Liver (tissue), 9 donors: ENCODE measurements around the gene RALGPS1. TPM values are rescaled to one million over a fixed set of nuclear protein-coding genes. Genes with fewer than 3 reads are reported as not detected.

Experiments
- DNase-seq: peaks from one replicate; pipeline ENCODE4 v3.0.0-alpha.2; 2017; ENCODE audit warnings: low spot score
- H3K27ac ChIP-seq, 2 donors: one replicate each; pipeline ENCODE4 v1.7.0; 2013; ENCODE audit warnings: inconsistent platforms in 2 of 2, low read length in 2 of 2, control low read depth in 1 of 2, low read depth in 1 of 2, mild to moderate bottlenecking in 1 of 2
- H3K27me3 ChIP-seq, 4 donors: one replicate each; pipeline versions ENCODE4 v1.6.1 to v1.7.0; 2013; ENCODE audit warnings: low read length in 3 of 4, inconsistent platforms in 1 of 4, mild to moderate bottlenecking in 1 of 4, moderate library complexity in 1 of 4; ENCODE audit not compliant: control insufficient read depth in 4 of 4, insufficient read depth in 4 of 4
- H3K36me3 ChIP-seq, 4 donors: one replicate each; pipeline versions ENCODE4 v1.6.1 to v1.7.0; 2013; ENCODE audit warnings: low read length in 3 of 4, mild to moderate bottlenecking in 3 of 4, low read depth in 1 of 4, moderate library complexity in 1 of 4; ENCODE audit not compliant: control insufficient read depth in 4 of 4, insufficient read depth in 3 of 4
- H3K4me1 ChIP-seq, 4 donors: one replicate each; pipeline versions ENCODE4 v1.6.1 to v1.7.0; 2013; ENCODE audit warnings: low read length in 3 of 4, mild to moderate bottlenecking in 3 of 4, moderate library complexity in 1 of 4; ENCODE audit not compliant: control insufficient read depth in 4 of 4, insufficient read depth in 4 of 4
- H3K4me3 ChIP-seq, 3 donors: one replicate each; pipeline versions ENCODE4 v1.6.1 to v1.7.0; 2013; ENCODE audit warnings: low read length in 3 of 3, control low read depth in 1 of 3, low read depth in 1 of 3, mild to moderate bottlenecking in 1 of 3
- H3K9ac ChIP-seq, 2 donors: one replicate each; pipeline ENCODE4 v1.7.0; 2013; ENCODE audit warnings: low read length in 2 of 2, mild to moderate bottlenecking in 2 of 2, moderate library complexity in 2 of 2, control low read depth in 1 of 2, low read depth in 1 of 2
- H3K9me3 ChIP-seq, 4 donors: one replicate each; pipeline versions ENCODE4 v1.6.1 to v1.7.0; 2013; ENCODE audit warnings: low read length in 3 of 4; ENCODE audit not compliant: control insufficient read depth in 4 of 4
- ATF3 ChIP-seq: IDR thresholded peaks from 2 replicates; pipeline ENCODE4 v1.6.1; 2016; ENCODE audit warnings: antibody characterized with exemption
- EGR1 ChIP-seq, 2 donors: IDR thresholded peaks; 2 replicates each; pipeline ENCODE4 v1.6.1; 2016 to 2018; ENCODE audit warnings: antibody characterized with exemption in 2 of 2, low read depth in 2 of 2
- FOXA1 ChIP-seq: IDR thresholded peaks from 2 replicates; pipeline ENCODE4 v1.6.1; 2016; ENCODE audit warnings: antibody characterized with exemption
- FOXA2 ChIP-seq: IDR thresholded peaks from 2 replicates; pipeline ENCODE4 v1.6.1; 2016; ENCODE audit warnings: antibody characterized with exemption
- GABPA ChIP-seq, 2 donors: IDR thresholded peaks in 1 of 2; conservative IDR thresholded peaks in 1 of 2; 2 replicates each; pipeline ENCODE4 v1.6.1; 2016; ENCODE audit warnings: antibody characterized with exemption in 2 of 2, mild to moderate bottlenecking in 1 of 2, moderate library complexity in 1 of 2
- HNF4A ChIP-seq, 2 donors: conservative IDR thresholded peaks; 2 replicates each; pipeline ENCODE4 v1.6.1; 2016; ENCODE audit warnings: antibody characterized with exemption in 2 of 2, mild to moderate bottlenecking in 2 of 2
- HNF4G ChIP-seq: IDR thresholded peaks from 2 replicates; pipeline ENCODE4 v1.6.1; 2016; ENCODE audit warnings: antibody characterized with exemption
- JUND ChIP-seq, 2 donors: IDR thresholded peaks; 2 replicates each; pipeline ENCODE4 v1.6.1; 2016; ENCODE audit warnings: antibody characterized with exemption in 2 of 2
- NR2F2 ChIP-seq: IDR thresholded peaks from 2 replicates; pipeline ENCODE4 v1.6.1; 2016; ENCODE audit warnings: antibody characterized with exemption
- RAD21 ChIP-seq, 2 donors: IDR thresholded peaks; 2 replicates each; pipeline ENCODE4 v1.6.1; 2016; ENCODE audit warnings: antibody characterized with exemption in 2 of 2, mild to moderate bottlenecking in 2 of 2
- RXRA ChIP-seq, 2 donors: IDR thresholded peaks; 2 replicates each; pipeline ENCODE4 v1.6.1; 2017 to 2018; ENCODE audit warnings: antibody characterized with exemption in 2 of 2, mild to moderate bottlenecking in 1 of 2
- SP1 ChIP-seq: IDR thresholded peaks from 2 replicates; pipeline ENCODE4 v1.6.1; 2018; ENCODE audit warnings: antibody characterized with exemption, mild to moderate bottlenecking
- TAF1 ChIP-seq: conservative IDR thresholded peaks from 2 replicates; pipeline ENCODE4 v1.6.1; 2016; ENCODE audit warnings: antibody characterized with exemption, mild to moderate bottlenecking
- YY1 ChIP-seq: IDR thresholded peaks from 2 replicates; pipeline ENCODE4 v1.6.1; 2016; ENCODE audit warnings: antibody characterized with exemption, mild to moderate bottlenecking
- WGBS: extraction: QIAGEN DNeasy Blood & Tissue Kit; methylation state at CpG from one replicate; pipeline ENCODE4 v1.1.7; 2013; 5-methylcytosine and 5-hydroxymethylcytosine counted together
- polyA plus RNA-seq, 2 donors: library from polyadenylated mRNA; stranded (reverse) in 1 of 2; unstranded in 1 of 2; fragments of 200-250 nt in 1 of 2; fragments of >200 nt in 1 of 2; fragmentation: Nextera tagmentation in 1 of 2; extraction: Ambion mirVana in 1 of 2; gene quantifications; one replicate each; pipeline versions ENCODE4 v1.2.1 to v1.2.3, GENCODE V29; 2013 to 2015
- total RNA-seq, 2 donors: library from RNA; depleted of rRNA; stranded (reverse); fragments of >200 nt; gene quantifications; one replicate each; pipeline ENCODE4 v1.2.3, GENCODE V29; 2014
- TF ChIP-seq, protein P1 (sequence below): fragments of 150-350 bp; IDR thresholded peaks from 2 replicates; pipeline ENCODE4 v1.5.1; 2017; ENCODE audit warnings: improper control_type of control experiment, low read depth, low read length; ENCODE audit not compliant: missing input control
- TF ChIP-seq, protein P2 (sequence below): IDR thresholded peaks from 2 replicates; pipeline ENCODE4 v1.6.1; 2016; ENCODE audit warnings: antibody characterized with exemption, mild to moderate bottlenecking
- TF ChIP-seq, protein P3 (sequence below): IDR thresholded peaks from 2 replicates; pipeline ENCODE4 v1.6.1; 2016; ENCODE audit warnings: antibody characterized with exemption
- TF ChIP-seq, protein P4 (sequence below): IDR thresholded peaks from 2 replicates; pipeline ENCODE4 v1.6.1; 2016; ENCODE audit warnings: antibody characterized with exemption
- donor health status: healthy.
- donor health status: healthy.
- donor health status: healthy.
- donor health status: healthy.
- donor health status: healthy.

RALGPS1 gene
- total and polyA plus RNA-seq, 4 donors = 1.4 to 2.7 (median 2.0) TPM

DNA sequence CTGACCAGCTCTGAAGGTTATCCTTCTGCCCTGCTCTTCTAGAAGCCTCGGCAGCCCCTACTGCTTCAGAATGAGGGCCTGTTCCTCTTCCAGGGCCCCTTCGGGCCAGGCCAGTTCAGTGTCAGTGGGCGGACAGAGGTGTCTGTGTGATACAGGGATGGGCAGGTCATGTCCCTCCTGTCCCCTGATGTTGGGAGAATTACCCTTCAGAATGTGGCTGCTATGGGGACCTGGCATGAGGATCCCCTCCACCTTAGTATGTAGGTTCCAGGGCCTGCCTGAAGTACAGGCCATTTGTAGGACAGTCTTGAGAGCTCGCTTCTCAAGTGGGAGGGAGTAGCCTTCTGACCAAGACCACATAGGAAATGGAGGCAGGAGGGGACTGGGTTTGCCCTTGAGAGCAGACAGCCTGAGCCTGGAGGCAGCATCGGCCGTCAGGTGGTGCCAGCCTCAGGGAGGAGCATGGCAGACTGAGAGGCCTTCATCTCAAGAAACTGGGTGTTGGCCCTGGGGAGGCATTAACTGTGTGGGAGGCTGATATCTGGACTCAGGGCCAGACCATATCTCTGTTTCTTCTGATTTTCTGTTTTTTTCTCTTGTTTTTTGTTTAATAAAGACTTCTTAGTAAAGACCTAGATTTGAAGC, 175.9 kb downstream of the RALGPS1 start:
- Histone ChIP-seq H3K9ac (no peak overlapping the region), H3K4me3 (no peak overlapping the region), H3K27me3 (no peaks in the 10 kb centered on the region), H3K27ac (no peak overlapping the region), H3K36me3 (no peaks in the 10 kb centered on the region), H3K4me1 (no peaks in the 10 kb centered on the region), H3K9me3 (no peaks in the 10 kb centered on the region)
- DNase-seq = no peak
- WGBS = 94% methylated on average over 6 of the region's 6 CpGs
- TF ChIP-seq, protein P1, sequence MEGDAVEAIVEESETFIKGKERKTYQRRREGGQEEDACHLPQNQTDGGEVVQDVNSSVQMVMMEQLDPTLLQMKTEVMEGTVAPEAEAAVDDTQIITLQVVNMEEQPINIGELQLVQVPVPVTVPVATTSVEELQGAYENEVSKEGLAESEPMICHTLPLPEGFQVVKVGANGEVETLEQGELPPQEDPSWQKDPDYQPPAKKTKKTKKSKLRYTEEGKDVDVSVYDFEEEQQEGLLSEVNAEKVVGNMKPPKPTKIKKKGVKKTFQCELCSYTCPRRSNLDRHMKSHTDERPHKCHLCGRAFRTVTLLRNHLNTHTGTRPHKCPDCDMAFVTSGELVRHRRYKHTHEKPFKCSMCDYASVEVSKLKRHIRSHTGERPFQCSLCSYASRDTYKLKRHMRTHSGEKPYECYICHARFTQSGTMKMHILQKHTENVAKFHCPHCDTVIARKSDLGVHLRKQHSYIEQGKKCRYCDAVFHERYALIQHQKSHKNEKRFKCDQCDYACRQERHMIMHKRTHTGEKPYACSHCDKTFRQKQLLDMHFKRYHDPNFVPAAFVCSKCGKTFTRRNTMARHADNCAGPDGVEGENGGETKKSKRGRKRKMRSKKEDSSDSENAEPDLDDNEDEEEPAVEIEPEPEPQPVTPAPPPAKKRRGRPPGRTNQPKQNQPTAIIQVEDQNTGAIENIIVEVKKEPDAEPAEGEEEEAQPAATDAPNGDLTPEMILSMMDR = no peak
- TF ChIP-seq ATF3 = no peak
- TF ChIP-seq EGR1 (IDR thresholded peaks at IDR 0.05; ENCODE audit: low read depth in 2 of 2) = no peak
- TF ChIP-seq JUND (IDR thresholded peaks at IDR 0.05) = no peak
- TF ChIP-seq HNF4G = no peak
- TF ChIP-seq GABPA (IDR thresholded peaks at IDR 0.05 in 1 of 2, conservative IDR thresholded peaks at IDR 0.05 in 1 of 2) = no peak
- no peak for TF ChIP-seq SP1
- no peak for TF ChIP-seq FOXA2
- no peak for TF ChIP-seq YY1
- no peak for TF ChIP-seq TAF1
- no peak for TF ChIP-seq FOXA1
- TF ChIP-seq RXRA (IDR thresholded peaks at IDR 0.05) = no peak
- TF ChIP-seq, protein P2, sequence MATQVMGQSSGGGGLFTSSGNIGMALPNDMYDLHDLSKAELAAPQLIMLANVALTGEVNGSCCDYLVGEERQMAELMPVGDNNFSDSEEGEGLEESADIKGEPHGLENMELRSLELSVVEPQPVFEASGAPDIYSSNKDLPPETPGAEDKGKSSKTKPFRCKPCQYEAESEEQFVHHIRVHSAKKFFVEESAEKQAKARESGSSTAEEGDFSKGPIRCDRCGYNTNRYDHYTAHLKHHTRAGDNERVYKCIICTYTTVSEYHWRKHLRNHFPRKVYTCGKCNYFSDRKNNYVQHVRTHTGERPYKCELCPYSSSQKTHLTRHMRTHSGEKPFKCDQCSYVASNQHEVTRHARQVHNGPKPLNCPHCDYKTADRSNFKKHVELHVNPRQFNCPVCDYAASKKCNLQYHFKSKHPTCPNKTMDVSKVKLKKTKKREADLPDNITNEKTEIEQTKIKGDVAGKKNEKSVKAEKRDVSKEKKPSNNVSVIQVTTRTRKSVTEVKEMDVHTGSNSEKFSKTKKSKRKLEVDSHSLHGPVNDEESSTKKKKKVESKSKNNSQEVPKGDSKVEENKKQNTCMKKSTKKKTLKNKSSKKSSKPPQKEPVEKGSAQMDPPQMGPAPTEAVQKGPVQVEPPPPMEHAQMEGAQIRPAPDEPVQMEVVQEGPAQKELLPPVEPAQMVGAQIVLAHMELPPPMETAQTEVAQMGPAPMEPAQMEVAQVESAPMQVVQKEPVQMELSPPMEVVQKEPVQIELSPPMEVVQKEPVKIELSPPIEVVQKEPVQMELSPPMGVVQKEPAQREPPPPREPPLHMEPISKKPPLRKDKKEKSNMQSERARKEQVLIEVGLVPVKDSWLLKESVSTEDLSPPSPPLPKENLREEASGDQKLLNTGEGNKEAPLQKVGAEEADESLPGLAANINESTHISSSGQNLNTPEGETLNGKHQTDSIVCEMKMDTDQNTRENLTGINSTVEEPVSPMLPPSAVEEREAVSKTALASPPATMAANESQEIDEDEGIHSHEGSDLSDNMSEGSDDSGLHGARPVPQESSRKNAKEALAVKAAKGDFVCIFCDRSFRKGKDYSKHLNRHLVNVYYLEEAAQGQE = no peak
- no peak for TF ChIP-seq NR2F2
- TF ChIP-seq, protein P3, sequence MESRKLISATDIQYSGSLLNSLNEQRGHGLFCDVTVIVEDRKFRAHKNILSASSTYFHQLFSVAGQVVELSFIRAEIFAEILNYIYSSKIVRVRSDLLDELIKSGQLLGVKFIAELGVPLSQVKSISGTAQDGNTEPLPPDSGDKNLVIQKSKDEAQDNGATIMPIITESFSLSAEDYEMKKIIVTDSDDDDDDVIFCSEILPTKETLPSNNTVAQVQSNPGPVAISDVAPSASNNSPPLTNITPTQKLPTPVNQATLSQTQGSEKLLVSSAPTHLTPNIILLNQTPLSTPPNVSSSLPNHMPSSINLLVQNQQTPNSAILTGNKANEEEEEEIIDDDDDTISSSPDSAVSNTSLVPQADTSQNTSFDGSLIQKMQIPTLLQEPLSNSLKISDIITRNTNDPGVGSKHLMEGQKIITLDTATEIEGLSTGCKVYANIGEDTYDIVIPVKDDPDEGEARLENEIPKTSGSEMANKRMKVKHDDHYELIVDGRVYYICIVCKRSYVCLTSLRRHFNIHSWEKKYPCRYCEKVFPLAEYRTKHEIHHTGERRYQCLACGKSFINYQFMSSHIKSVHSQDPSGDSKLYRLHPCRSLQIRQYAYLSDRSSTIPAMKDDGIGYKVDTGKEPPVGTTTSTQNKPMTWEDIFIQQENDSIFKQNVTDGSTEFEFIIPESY = no peak
- no peak for TF ChIP-seq RAD21 (IDR thresholded peaks at IDR 0.05)
- TF ChIP-seq, protein P4, sequence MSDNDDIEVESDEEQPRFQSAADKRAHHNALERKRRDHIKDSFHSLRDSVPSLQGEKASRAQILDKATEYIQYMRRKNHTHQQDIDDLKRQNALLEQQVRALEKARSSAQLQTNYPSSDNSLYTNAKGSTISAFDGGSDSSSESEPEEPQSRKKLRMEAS = no peak
- no peak for TF ChIP-seq HNF4A (conservative IDR thresholded peaks at IDR 0.05)
